Ovary (tissue), 3 donors: Measurements from ENCODE around the gene PZP.

Experiments
- CTCF ChIP-seq, 3 donors: fragments of 450-650 bp in 2 of 3; fragments of 200-600 bp in 1 of 3; IDR thresholded peaks; one replicate each; pipeline versions ENCODE4 v1.5.1 to v1.8.0; 2016 to 2022; ENCODE audit warnings: antibody characterized with exemption in 3 of 3, mild to moderate bottlenecking in 1 of 3
- POLR2A ChIP-seq: fragments of 450-650 bp; IDR thresholded peaks from one replicate; pipeline ENCODE4 v1.6.1; 2017; ENCODE audit warnings: antibody characterized with exemption, mild to moderate bottlenecking, moderate library complexity
- donor health status: DM: no; HTN: no; CAD: no.

- TF ChIP-seq CTCF (IDR thresholded peaks at IDR 0.05) (no peak), POLR2A (no peak)
These were observed 27.4 kb downstream of the PZP start for GRCh38 chr12:9180810-9181209.
